Lower lobe of right lung (tissue), 2 donors: ENCODE data around the gene MAPK4. TPM values are rescaled to one million over a fixed set of nuclear protein-coding genes. Genes with fewer than 3 reads are reported as not detected.

Experiments used
- ATAC-seq, 2 donors: fragments of 200-7000 bp; cut with Tn5 transposase; one replicate each; pipeline ENCODE4 v1.9.1; 2020 to 2022; ENCODE audit warnings: mild to moderate bottlenecking in 2 of 2, moderate library complexity in 2 of 2
- DNase-seq: peaks from one replicate; pipeline ENCODE4 v3.0.0-alpha.2; 2020
- H3K27ac ChIP-seq: fragments of 200-600 bp; one replicate; pipeline ENCODE4 v1.8.0; 2022
- H3K27me3 ChIP-seq: fragments of 200-600 bp; one replicate; pipeline ENCODE4 v1.8.0; 2022; ENCODE audit warnings: low read depth
- H3K36me3 ChIP-seq: fragments of 200-600 bp; one replicate; pipeline ENCODE4 v1.8.0; 2022; ENCODE audit warnings: mild to moderate bottlenecking
- H3K4me1 ChIP-seq: fragments of 200-600 bp; one replicate; pipeline ENCODE4 v1.8.0; 2022
- H3K4me3 ChIP-seq: fragments of 200-600 bp; one replicate; pipeline ENCODE4 v1.8.0; 2022; ENCODE audit warnings: mild to moderate bottlenecking
- H3K9me3 ChIP-seq: fragments of 200-600 bp; one replicate; pipeline ENCODE4 v1.8.0; 2022
- intact Hi-C: fragments of 100-400 bp; cut with DNase I; formaldehyde crosslinking; loops from one replicate; pipeline ENCODE4 v1.11.0; 2022
- total RNA-seq: library from RNA; stranded (reverse); fragmentation: NEBNext Ultra II Directional; extraction: Animal tissue kit (Norgen Biotek cat#: 25700); gene quantifications from one replicate; pipeline ENCODE4 v1.2.1, GENCODE V29; 2021
- TF ChIP-seq, protein P1 (sequence below): fragments of 200-600 bp; IDR thresholded peaks from one replicate; pipeline ENCODE4 v1.8.0; 2022; ENCODE audit warnings: antibody characterized with exemption, mild to moderate bottlenecking
- donor health status: DM: no; HTN: yes; CAD: no; lungs with severe emphysema.

MAPK4 gene
- total RNA-seq, 1 donor from 2014 or later = 2.9 TPM

- intact Hi-C loops = no loop called here
- no peak for DNase-seq
- Histone ChIP-seq H3K27ac (no peak overlapping the region), H3K4me3 (no peak overlapping the region), H3K4me1 (no peaks in the 10 kb centered on the region), H3K9me3 (no peaks in the 10 kb centered on the region), H3K27me3 (no peaks in the 10 kb centered on the region), H3K36me3 (no peaks in the 10 kb centered on the region)
- TF ChIP-seq, protein P1, sequence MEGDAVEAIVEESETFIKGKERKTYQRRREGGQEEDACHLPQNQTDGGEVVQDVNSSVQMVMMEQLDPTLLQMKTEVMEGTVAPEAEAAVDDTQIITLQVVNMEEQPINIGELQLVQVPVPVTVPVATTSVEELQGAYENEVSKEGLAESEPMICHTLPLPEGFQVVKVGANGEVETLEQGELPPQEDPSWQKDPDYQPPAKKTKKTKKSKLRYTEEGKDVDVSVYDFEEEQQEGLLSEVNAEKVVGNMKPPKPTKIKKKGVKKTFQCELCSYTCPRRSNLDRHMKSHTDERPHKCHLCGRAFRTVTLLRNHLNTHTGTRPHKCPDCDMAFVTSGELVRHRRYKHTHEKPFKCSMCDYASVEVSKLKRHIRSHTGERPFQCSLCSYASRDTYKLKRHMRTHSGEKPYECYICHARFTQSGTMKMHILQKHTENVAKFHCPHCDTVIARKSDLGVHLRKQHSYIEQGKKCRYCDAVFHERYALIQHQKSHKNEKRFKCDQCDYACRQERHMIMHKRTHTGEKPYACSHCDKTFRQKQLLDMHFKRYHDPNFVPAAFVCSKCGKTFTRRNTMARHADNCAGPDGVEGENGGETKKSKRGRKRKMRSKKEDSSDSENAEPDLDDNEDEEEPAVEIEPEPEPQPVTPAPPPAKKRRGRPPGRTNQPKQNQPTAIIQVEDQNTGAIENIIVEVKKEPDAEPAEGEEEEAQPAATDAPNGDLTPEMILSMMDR = no peak
- no peak for ATAC-seq
These were observed 194.4 kb downstream of the MAPK4 start for GRCh38 chr18:50754297-50754696.

GRCh38 chr18:50757358-50757757 lies 197.5 kb downstream of the MAPK4 start:
- Histone ChIP-seq H3K4me3 (no peak overlapping the region), H3K27ac (no peak overlapping the region), H3K27me3 (no peaks in the 10 kb centered on the region), H3K4me1 (no peaks in the 10 kb centered on the region), H3K9me3 (no peaks in the 10 kb centered on the region), H3K36me3 (no peaks in the 10 kb centered on the region)
- intact Hi-C loops = no loop called here
- DNase-seq = no peak
- ATAC-seq = no peak
- TF ChIP-seq, protein P1 = no peak

GRCh38 chr18:50769463-50769862 lies 209.6 kb downstream of the MAPK4 start:
- TF ChIP-seq, protein P1 = no peak
- ATAC-seq (no peak), DNase-seq (no peak)
- H3K27me3 ChIP-seq = no peaks in the 10 kb centered on the region
- peaks cover 14% of the 10 kb centered on the region for H3K9me3 ChIP-seq
- no peak overlapping the region for H3K4me3 ChIP-seq
- intact Hi-C loops = no loop called here
- H3K36me3 ChIP-seq = no peaks in the 10 kb centered on the region
- H3K27ac ChIP-seq = no peak overlapping the region
- H3K4me1 ChIP-seq = no peaks in the 10 kb centered on the region

DNA sequence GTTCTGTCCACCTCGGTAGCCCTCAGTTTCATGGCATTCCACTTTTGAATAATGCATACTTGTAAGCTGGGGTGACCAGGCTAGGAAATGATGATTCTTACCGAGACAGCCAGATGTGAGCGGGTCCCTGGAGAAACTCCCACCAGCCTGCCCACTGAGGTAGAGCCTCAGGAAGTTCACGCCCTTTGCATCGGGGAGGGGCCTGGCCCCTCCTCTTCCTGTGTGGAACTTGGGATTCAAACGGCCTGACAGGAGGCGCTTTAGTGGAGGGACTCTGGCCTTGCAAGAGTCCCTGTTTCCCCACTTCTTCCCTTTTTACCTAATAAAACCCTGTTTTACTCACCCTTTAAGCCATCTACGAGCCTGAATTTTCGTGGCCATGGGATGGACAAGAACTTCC lies 215.3 kb downstream of the MAPK4 start:
- DNase-seq (no peak), ATAC-seq (no peak)
- H3K27me3 ChIP-seq = no peaks in the 10 kb centered on the region
- no peak overlapping the region for H3K27ac ChIP-seq
- intact Hi-C loops = no loop called here
- H3K9me3 ChIP-seq = no peaks in the 10 kb centered on the region
- no peaks in the 10 kb centered on the region for H3K4me1 ChIP-seq
- no peaks in the 10 kb centered on the region for H3K36me3 ChIP-seq
- no peak overlapping the region for H3K4me3 ChIP-seq
- TF ChIP-seq, protein P1 = no peak

GRCh38 chr18:50775726-50776125 lies 215.8 kb downstream of the MAPK4 start:
- DNase-seq (no peak), ATAC-seq (no peak)
- no peak overlapping the region for H3K27ac ChIP-seq

More at GRCh38 chr18:50775726-50776125, 215.8 kb downstream of the MAPK4 start:
- Histone ChIP-seq H3K4me3 (no peak overlapping the region), H3K27me3 (no peaks in the 10 kb centered on the region), H3K4me1 (no peaks in the 10 kb centered on the region), H3K36me3 (no peaks in the 10 kb centered on the region), H3K9me3 (no peaks in the 10 kb centered on the region)
- TF ChIP-seq, protein P1 = no peak
- intact Hi-C loops = no loop called here
